LNCAP (cell line): ENCODE measurements around the gene DAPK2.

Experiments used
- CTCF ChIP-seq: fragments of 450-650 bp; IDR thresholded peaks from 2 replicates; pipeline ENCODE4 v1.5.1; 2017; ENCODE audit warnings: mild to moderate bottlenecking

DAPK2 gene

DNA sequence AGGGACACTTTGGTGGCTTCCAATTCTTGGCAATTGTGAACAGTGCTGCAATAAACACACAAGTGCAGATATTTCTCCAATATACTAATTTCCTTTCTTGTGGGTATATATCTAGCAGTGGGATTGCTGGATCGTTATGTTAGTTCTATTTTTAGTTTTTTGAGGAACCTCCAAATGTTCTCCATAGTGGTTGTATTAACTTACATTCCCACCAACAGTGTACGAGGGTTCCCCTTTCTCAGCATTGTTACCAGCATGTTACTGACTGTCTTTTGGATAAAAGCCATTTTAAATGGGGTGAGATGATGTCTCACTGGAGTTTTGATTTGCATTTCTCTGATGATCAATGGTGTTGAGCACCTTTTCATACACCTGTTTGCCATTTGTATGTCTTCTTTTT lies 92.8 kb downstream of the DAPK2 start:
- TF ChIP-seq CTCF: no peak

DNA sequence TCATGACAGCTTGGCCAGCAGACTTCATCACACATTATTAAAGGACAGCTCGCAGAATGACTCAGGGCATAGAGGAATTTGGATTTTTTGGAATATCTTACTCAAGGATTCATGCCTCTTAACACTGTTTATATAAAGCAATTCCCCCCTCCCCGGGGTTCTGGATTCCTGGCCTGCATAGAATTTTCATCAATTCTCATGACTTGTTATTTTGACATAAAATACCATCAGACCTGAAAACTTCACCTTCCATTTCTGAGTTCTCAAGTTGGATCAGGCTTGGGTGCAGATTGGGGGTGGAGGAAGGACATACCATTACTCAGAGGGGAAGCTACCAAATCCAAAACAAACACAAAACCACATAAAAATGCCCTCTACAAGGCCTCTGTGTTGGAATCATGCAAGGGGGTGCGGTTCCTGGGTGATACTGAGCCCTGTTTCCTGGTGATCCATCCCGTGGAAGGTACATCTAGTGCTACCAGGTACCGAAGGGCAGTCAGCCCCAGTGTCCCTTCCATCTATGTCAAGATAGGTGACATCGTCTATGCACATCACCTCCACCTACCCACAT lies 95.3 kb downstream of the DAPK2 start:
- TF ChIP-seq CTCF: no peak

DNA sequence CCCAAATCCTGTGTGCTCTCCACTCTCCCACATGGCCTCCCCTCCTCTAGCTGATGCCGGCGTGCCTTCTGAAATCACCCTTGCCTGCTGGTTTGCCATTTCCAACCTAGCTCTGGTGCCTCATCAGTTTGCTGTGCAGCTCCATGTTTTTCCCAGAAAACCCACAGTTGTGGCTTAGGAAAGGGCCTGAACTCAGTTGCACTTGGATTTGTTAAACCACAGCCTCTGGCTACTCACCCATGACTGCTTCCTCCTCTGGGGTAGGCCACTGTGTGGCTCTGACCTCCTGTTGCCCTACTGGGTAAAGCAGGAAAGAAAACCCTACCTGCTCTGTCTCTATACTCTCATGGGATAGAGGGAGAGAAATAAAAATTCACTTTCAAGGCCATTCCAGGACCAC lies 97.3 kb downstream of the DAPK2 start:
- TF ChIP-seq CTCF: no peak

DNA sequence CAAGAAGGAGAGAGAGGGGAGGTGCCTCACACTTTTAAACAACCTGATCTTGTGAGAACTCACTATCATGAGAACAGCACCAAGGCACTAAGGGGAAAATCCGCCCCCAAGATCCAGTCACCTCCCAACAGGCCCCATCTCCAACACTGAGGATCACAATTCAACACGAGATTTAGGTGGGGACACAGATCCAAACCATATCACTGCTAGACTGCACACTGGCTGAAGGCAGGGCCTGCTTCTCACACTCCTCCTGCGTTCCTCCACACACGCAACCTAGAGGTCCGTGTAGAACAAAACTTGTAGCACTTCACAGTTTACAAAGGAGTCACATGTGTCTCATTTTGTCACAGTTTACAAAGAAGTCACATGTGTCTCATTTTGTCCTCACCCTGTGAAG lies 97.8 kb downstream of the DAPK2 start:
- no peak for TF ChIP-seq CTCF

DNA sequence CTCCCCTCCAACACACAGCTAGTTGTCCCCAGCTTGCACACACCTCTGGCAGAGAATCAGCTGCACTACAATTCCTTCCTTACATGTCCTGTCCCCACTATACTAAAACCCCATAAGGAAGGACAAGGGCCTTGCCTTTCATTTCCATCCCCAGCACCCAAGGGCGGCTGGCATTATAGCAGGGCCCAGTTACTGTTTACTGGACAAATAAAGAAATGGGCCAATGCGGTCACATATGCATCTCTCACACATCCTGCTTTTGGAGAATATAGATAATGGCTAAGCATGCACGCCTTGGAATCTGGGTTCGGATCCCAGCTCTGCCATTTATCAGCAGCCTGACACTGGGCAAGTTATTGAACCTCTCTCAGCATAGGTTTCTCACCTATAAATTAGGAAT lies 99.1 kb downstream of the DAPK2 start:
- no peak for TF ChIP-seq CTCF

- no peak for TF ChIP-seq CTCF
Measured at GRCh38 chr15:63946524-63947065, 99.7 kb downstream of the DAPK2 start.

DNA sequence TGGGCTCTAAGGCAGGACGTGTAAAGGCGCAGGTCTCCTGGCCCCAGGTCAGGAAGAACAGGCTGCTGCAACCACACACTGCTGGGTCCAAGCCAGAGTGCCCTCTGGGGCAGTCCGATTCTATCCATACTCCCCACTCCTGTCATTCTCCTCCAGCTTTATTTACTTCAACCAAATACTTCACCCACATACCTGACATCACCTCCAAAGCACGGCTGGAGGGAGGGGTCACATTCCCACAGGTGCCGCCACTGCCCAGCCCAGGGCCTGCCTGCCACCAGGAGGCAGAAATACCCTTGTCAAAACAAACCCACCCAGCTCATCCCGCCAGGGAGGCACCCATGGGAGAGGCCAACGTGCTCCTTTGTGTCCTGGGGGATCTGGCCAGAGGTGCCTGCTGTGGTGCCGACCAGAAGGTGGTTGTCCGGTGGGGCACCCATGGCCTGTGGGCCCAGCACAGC lies 100.4 kb downstream of the DAPK2 start:
- TF ChIP-seq CTCF: no peak
